Osteocyte (in vitro differentiated cells): ENCODE results near the gene GSG1L. TPM values are rescaled to one million over a fixed set of nuclear protein-coding genes. Genes with fewer than 3 reads are reported as not detected.

ENCODE experiments used
- DNase-seq: peaks from one replicate; pipeline ENCODE4 v3.0.0; 2021; ENCODE audit warnings: mixed read lengths; ENCODE audit not compliant: unreplicated experiment; ENCODE audit errors: extremely low spot score
- H3K27ac Mint-ChIP-seq: one replicate; pipeline ENCODE4 v1.8.0; 2021; ENCODE audit warnings: mild to moderate bottlenecking, mixed read lengths; ENCODE audit not compliant: unreplicated experiment
- H3K27me3 Mint-ChIP-seq: one replicate; pipeline ENCODE4 v1.8.0; 2021; ENCODE audit warnings: mixed read lengths; ENCODE audit not compliant: unreplicated experiment
- H3K36me3 Mint-ChIP-seq: one replicate; pipeline ENCODE4 v1.8.0; 2021; ENCODE audit warnings: mixed read lengths; ENCODE audit not compliant: unreplicated experiment
- H3K4me1 Mint-ChIP-seq: one replicate; pipeline ENCODE4 v1.8.0; 2021; ENCODE audit warnings: mixed read lengths; ENCODE audit not compliant: unreplicated experiment
- H3K4me3 Mint-ChIP-seq: one replicate; pipeline ENCODE4 v1.8.0; 2021; ENCODE audit warnings: mild to moderate bottlenecking, moderate library complexity, mixed read lengths; ENCODE audit not compliant: unreplicated experiment
- H3K9me3 Mint-ChIP-seq: one replicate; pipeline ENCODE4 v1.8.0; 2021; ENCODE audit warnings: mixed read lengths; ENCODE audit not compliant: unreplicated experiment
- CTCF ChIP-seq: fragments of 200-600 bp; sonication (generic); IDR thresholded peaks from 2 replicates; pipeline ENCODE4 v1.5.0; 2021; ENCODE audit warnings: antibody characterized with exemption, mild to moderate bottlenecking, moderate library complexity
- total RNA-seq: library from RNA; stranded (reverse); gene quantifications from 2 replicates; pipeline ENCODE4 v1.2.1, GENCODE V29; 2021

The GSG1L gene
- total RNA-seq, 1 donor from 2014 or later = not detected

GRCh38 chr16:28003923-28004322 lies 59.6 kb downstream of the GSG1L start:
- H3K27ac Mint-ChIP-seq = no peak overlapping the region
- no peak for TF ChIP-seq CTCF
- DNase-seq = no peak
- no peaks in the 10 kb centered on the region for H3K36me3 Mint-ChIP-seq
- no peak overlapping the region for H3K4me3 Mint-ChIP-seq
- no peaks in the 10 kb centered on the region for H3K9me3 Mint-ChIP-seq
- no peaks in the 10 kb centered on the region for H3K4me1 Mint-ChIP-seq
- H3K27me3 Mint-ChIP-seq = no peaks in the 10 kb centered on the region

DNA sequence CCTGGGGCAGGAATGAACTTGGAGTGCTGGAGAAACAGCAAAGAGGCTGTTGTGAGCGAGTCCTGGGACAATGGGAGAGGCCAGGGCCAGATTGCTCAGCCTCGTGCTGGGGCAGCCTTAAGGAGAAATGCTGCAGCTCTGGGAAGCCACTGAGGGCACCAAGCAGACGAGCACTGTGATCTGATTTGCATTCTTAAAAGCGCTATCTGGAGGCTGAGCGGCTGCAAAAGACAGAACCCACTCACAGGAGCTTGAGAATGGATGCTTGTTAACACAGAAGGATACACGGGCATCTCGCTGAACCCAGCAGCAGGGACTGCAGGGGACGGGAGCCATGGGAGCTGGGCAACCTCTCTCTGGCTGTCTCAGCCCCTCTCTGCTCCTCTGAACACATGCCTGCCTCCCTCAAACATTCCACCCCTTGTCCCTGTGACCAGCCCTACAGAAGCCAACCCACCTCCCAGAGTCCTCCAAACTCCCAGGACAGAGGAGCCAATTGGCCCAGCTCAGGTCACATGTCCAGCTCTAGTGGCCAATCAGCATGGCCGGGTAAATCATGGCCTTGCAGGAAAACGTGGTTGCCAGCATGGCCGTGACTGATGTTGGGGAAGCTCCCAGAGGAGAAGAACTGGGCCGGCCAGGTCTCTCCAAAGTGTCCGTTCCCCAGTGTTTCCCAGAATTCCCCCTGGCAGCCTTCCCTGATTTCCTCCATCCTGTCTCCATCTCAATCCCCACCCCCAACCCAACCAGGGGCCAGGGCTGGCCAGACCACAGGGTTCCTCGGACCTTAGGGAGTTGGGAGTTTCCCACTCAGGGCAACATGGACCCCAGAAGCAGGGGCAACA lies 60.3 kb downstream of the GSG1L start:
- H3K36me3 Mint-ChIP-seq = no peaks in the 10 kb centered on the region
- DNase-seq = no peak
- no peaks in the 10 kb centered on the region for H3K27me3 Mint-ChIP-seq
- H3K27ac Mint-ChIP-seq = no peak overlapping the region
- H3K4me1 Mint-ChIP-seq = no peaks in the 10 kb centered on the region
- H3K4me3 Mint-ChIP-seq = no peak overlapping the region
- TF ChIP-seq CTCF = no peak
- no peaks in the 10 kb centered on the region for H3K9me3 Mint-ChIP-seq

- H3K27me3 Mint-ChIP-seq = no peaks in the 10 kb centered on the region
- TF ChIP-seq CTCF = no peak
- no peaks in the 10 kb centered on the region for H3K36me3 Mint-ChIP-seq
- H3K4me1 Mint-ChIP-seq = no peaks in the 10 kb centered on the region
- H3K9me3 Mint-ChIP-seq = no peaks in the 10 kb centered on the region
- no peak overlapping the region for H3K4me3 Mint-ChIP-seq
- H3K27ac Mint-ChIP-seq = no peak overlapping the region
- DNase-seq = no peak
Observed at GRCh38 chr16:28001642-28002041, 61.9 kb downstream of the GSG1L start.

GRCh38 chr16:28001184-28001583 lies 62.3 kb downstream of the GSG1L start:
- H3K9me3 Mint-ChIP-seq = no peaks in the 10 kb centered on the region
- H3K27ac Mint-ChIP-seq = no peak overlapping the region
- no peak overlapping the region for H3K4me3 Mint-ChIP-seq
- H3K36me3 Mint-ChIP-seq = no peaks in the 10 kb centered on the region
- DNase-seq = no peak
- H3K4me1 Mint-ChIP-seq = no peaks in the 10 kb centered on the region
- TF ChIP-seq CTCF = no peak
- no peaks in the 10 kb centered on the region for H3K27me3 Mint-ChIP-seq

DNA sequence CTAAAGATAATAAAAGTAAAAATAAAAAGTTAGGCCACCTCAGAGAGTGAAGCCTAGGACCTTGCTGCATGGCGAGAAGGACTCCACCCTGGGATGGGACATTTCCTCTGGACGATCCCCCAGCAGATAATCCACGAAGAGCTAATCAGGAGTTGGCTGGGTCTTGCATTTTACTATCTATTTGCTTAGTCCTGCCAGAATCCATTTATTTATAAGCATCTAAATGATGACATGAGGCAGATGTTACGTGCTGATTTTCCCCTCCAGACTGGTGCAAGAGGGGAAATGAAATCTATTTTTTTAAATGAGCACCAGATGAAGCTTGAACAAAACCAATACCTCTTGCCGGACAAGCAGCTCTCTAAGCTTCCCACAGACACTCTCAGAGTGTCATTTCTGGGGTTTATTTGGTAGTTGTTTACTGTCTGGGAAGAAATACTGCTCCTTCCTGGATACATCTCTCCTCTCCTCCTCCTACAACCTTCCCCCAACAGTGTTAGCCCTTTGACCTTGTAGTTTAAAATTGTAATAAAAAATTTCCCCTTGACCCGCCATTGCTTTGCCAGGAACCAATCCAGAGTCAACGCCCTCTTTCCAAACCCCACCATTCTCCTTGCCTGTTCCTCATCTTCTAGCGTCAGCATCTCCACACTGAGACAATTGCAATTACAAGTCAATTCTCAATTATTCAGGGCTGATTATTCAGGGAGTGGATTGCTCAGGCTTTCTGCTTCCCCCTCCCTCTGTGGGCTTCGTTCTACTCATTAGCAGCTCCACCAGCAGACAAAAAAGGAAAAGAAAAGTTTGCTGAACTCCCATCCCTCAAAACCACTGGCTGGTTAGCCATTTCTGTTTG lies 63.0 kb downstream of the GSG1L start:
- TF ChIP-seq CTCF = no peak
- no peak for DNase-seq
- H3K4me3 Mint-ChIP-seq = no peak overlapping the region

More for the DNA sequence above, 63.0 kb downstream of the GSG1L start:
- Mint-ChIP-seq H3K27ac (no peak overlapping the region), H3K36me3 (no peaks in the 10 kb centered on the region), H3K9me3 (no peaks in the 10 kb centered on the region), H3K27me3 (no peaks in the 10 kb centered on the region), H3K4me1 (no peaks in the 10 kb centered on the region)
